ENCODE results near the gene NME9. TPM values are rescaled to one million over a fixed set of nuclear protein-coding genes. Genes with fewer than 3 reads are reported as not detected.

Gene NME9
- total RNA-seq, 1 experiment from 2014 or later, result not detected

DNA sequence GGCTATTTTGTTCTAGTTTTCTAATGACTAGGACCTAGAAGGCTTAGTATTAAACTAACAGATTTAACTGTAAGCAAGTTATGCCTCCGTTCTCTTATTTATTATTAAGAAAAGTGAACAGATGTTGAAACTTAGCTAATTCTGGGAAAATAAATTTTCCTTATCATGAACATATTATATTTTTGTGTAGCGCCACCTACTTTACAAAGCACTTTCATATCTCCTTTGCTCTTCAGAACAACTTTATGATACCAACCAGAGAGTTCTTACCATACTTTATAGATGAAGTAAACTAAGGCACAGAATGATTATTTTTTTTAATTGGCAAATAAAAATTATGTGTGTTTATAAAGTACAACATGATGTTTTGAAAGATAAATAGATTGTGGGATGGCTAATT, 59.4 kb downstream of the NME9 start:
- H3K27me3 ChIP-seq (ENCODE audit: control insufficient read depth, insufficient read depth, low read length), result no peaks in the 10 kb centered on the region
- DNase-seq (ENCODE audit: low read depth, low spot score) (no peak), ATAC-seq (no peak)
- no peak overlapping the region for H3K4me3 ChIP-seq (ENCODE audit: low read depth in 2 of 2, low read length in 2 of 2)
- no peaks in the 10 kb centered on the region for H3K9me3 ChIP-seq (ENCODE audit: control insufficient read depth, insufficient read depth, low read depth, low read length)
- peaks cover 11% of the 10 kb centered on the region for H3K36me3 ChIP-seq (ENCODE audit: control insufficient read depth, insufficient read depth, low read length)
- H3K27ac ChIP-seq (ENCODE audit: low read length), result no peak overlapping the region
- H3K4me1 ChIP-seq (ENCODE audit: control insufficient read depth, insufficient read depth, low read length), result no peaks in the 10 kb centered on the region
- POLR2A ChIA-PET, result interaction anchor here (0.7 kb wide), 1 partner anchor 57 kb away, joined by 15 read pairs; no protein-coding TSS in a partner anchor
- no TSS peak for BruUV-seq (replicated peaks)
- intact Hi-C loops (cut with micrococcal nuclease; ENCODE audit: unreplicated experiment) (no loop called here), in situ Hi-C loops (cut with HindIII; ENCODE audit: low pct_unique_long_range_greater_than_20kb, low sequenced_read_pairs) (no loop called here)
- TF ChIP-seq, protein P1, sequence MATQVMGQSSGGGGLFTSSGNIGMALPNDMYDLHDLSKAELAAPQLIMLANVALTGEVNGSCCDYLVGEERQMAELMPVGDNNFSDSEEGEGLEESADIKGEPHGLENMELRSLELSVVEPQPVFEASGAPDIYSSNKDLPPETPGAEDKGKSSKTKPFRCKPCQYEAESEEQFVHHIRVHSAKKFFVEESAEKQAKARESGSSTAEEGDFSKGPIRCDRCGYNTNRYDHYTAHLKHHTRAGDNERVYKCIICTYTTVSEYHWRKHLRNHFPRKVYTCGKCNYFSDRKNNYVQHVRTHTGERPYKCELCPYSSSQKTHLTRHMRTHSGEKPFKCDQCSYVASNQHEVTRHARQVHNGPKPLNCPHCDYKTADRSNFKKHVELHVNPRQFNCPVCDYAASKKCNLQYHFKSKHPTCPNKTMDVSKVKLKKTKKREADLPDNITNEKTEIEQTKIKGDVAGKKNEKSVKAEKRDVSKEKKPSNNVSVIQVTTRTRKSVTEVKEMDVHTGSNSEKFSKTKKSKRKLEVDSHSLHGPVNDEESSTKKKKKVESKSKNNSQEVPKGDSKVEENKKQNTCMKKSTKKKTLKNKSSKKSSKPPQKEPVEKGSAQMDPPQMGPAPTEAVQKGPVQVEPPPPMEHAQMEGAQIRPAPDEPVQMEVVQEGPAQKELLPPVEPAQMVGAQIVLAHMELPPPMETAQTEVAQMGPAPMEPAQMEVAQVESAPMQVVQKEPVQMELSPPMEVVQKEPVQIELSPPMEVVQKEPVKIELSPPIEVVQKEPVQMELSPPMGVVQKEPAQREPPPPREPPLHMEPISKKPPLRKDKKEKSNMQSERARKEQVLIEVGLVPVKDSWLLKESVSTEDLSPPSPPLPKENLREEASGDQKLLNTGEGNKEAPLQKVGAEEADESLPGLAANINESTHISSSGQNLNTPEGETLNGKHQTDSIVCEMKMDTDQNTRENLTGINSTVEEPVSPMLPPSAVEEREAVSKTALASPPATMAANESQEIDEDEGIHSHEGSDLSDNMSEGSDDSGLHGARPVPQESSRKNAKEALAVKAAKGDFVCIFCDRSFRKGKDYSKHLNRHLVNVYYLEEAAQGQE (IDR thresholded peaks at IDR 0.05; ENCODE audit: insufficient read depth in 1 of 2, low read depth in 2 of 2, low read length in 1 of 2), result no peak
- peak; percentile 9; the same call in 1 of the 2 replicates for TF ChIP-seq CTCF (IDR thresholded peaks at IDR 0.05)
- CTCF ChIA-PET, result no interaction called here

GRCh38 chr3:138267083-138267482, 62.6 kb downstream of the NME9 start:
- BruUV-seq (replicated peaks), result no TSS peak
- peaks cover 6% of the 10 kb centered on the region; the same call in 1 of the 2 replicates for H3K36me3 ChIP-seq (ENCODE audit: control insufficient read depth, insufficient read depth, low read length)
- CTCF ChIA-PET, result no interaction called here

More at GRCh38 chr3:138267083-138267482, 62.6 kb downstream of the NME9 start:
- TF ChIP-seq CTCF (IDR thresholded peaks at IDR 0.05), result no peak
- no peak for TF ChIP-seq SIN3A (IDR thresholded peaks at IDR 0.05; ENCODE audit: borderline replicate concordance, insufficient read depth, low read depth, low read length)
- TF ChIP-seq, protein P1 (IDR thresholded peaks at IDR 0.05; ENCODE audit: insufficient read depth in 1 of 2, low read depth in 2 of 2, low read length in 1 of 2), result no peak
- TF ChIP-seq POLR2AphosphoS5 (IDR thresholded peaks at IDR 0.05; ENCODE audit: low read depth, low read length), result no peak
- no peak for TF ChIP-seq TCF7L2 (IDR thresholded peaks at IDR 0.05; ENCODE audit: low read depth, low read length)
- intact Hi-C loops (cut with micrococcal nuclease; ENCODE audit: unreplicated experiment), result no loop called here
- H3K4me3 ChIP-seq (ENCODE audit: low read depth in 2 of 2, low read length in 2 of 2), result no peak overlapping the region
- no peaks in the 10 kb centered on the region for H3K27me3 ChIP-seq (ENCODE audit: control insufficient read depth, insufficient read depth, low read length)
- no peaks in the 10 kb centered on the region for H3K4me1 ChIP-seq (ENCODE audit: control insufficient read depth, insufficient read depth, low read length)
- ATAC-seq, result no peak
- no peak overlapping the region for H3K27ac ChIP-seq (ENCODE audit: low read length)
- no peak for DNase-seq (ENCODE audit: low read depth, low spot score)
- no peaks in the 10 kb centered on the region for H3K9me3 ChIP-seq (ENCODE audit: control insufficient read depth, insufficient read depth, low read depth, low read length)
- POLR2A ChIA-PET, result no interaction called here
- in situ Hi-C loops (cut with HindIII; ENCODE audit: low pct_unique_long_range_greater_than_20kb, low sequenced_read_pairs), result no loop called here

All from Panc1 (cell line).